HG03196 (cell line): Measurements from ENCODE around the gene RNF145.
A peak's percentile ranks its signal among the peaks of the same experiment; 100 is the strongest.
"Not testable (repeated sequence)": the region's sequence is repeated elsewhere in the genome, so short reads cannot be mapped to it uniquely, and the experiment has no call there.

Experiments used
- ATAC-seq: cut with Tn5 transposase; IDR thresholded peaks from one replicate; pipeline ENCODE4 v1.9.1; 2021; ENCODE audit not compliant: unreplicated experiment

The RNF145 gene

GRCh38 chr5:159161361-159162214 lies 47.8 kb downstream of the RNF145 start:
- ATAC-seq = no peak

GRCh38 chr5:159158553-159159091 lies 50.7 kb downstream of the RNF145 start:
- ATAC-seq = not testable (repeated sequence)

GRCh38 chr5:159157552-159157951 lies 51.8 kb downstream of the RNF145 start:
- ATAC-seq = no peak

- ATAC-seq = peak; percentile 68
Observed at GRCh38 chr5:159156426-159157238, 52.7 kb downstream of the RNF145 start.

- ATAC-seq = no peak
Observed at GRCh38 chr5:159155960-159156359, 53.4 kb downstream of the RNF145 start.

- ATAC-seq = no peak
Observed at GRCh38 chr5:159152876-159153275, 56.5 kb downstream of the RNF145 start.

- ATAC-seq = no peak
Observed at GRCh38 chr5:159149085-159149484, 60.3 kb downstream of the RNF145 start.

GRCh38 chr5:159147976-159148375 lies 61.4 kb downstream of the RNF145 start:
- ATAC-seq = no peak

GRCh38 chr5:159146839-159147238 lies 62.5 kb downstream of the RNF145 start:
- ATAC-seq = no peak

- not testable (repeated sequence) for ATAC-seq
Observed at GRCh38 chr5:159145160-159145559, 64.2 kb downstream of the RNF145 start.

GRCh38 chr5:159139802-159140201 lies 69.6 kb downstream of the RNF145 start:
- no peak for ATAC-seq

GRCh38 chr5:159135896-159136531 lies 73.3 kb downstream of the RNF145 start:
- ATAC-seq = no peak

- ATAC-seq = no peak
Observed at GRCh38 chr5:159133041-159133741, 76.2 kb downstream of the RNF145 start.

- no peak for ATAC-seq
Observed at GRCh38 chr5:159132429-159133040, 76.8 kb downstream of the RNF145 start.

GRCh38 chr5:159131951-159132350 lies 77.4 kb downstream of the RNF145 start:
- no peak for ATAC-seq

- ATAC-seq = no peak
Observed at GRCh38 chr5:159130871-159131270, 78.5 kb downstream of the RNF145 start.

- no peak for ATAC-seq
Observed at GRCh38 chr5:159128070-159128541, 81.2 kb downstream of the RNF145 start.

- ATAC-seq = no peak
Observed at GRCh38 chr5:159123700-159124099, 85.7 kb downstream of the RNF145 start.

- no peak for ATAC-seq
Observed at GRCh38 chr5:159123189-159123588, 86.2 kb downstream of the RNF145 start.

GRCh38 chr5:159121061-159121460 lies 88.3 kb downstream of the RNF145 start:
- no peak for ATAC-seq
